ENCODE measurements around the gene BLOC1S1.

The BLOC1S1 gene

GRCh38 chr12:55695349-55695748 lies 20.5 kb upstream of the BLOC1S1 start:
- no peak for DNase-seq

GRCh38 chr12:55696141-55696540 lies 19.7 kb upstream of the BLOC1S1 start:
- DNase-seq, result no peak

- no peak for DNase-seq
Measured at GRCh38 chr12:55696796-55697462, 18.9 kb upstream of the BLOC1S1 start.

DNA sequence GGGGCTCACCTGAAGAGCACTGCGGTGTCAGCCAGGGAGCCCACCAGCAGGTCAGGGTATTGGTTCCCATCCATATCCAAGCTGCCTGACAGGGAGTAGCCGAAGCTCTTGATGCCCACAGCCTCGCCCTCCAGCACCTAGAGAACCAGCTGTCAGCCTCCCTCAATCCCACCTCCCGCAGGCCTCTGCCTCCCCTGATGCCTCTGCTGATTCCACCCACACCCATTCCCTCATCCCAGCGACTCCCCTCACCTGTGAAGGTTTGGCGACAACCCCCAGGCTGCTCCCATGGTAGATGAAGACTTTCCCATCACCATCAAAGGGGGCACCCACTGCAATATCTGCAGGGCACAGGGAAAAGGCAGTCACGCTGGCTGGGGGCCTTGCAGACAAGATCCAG lies 18.2 kb upstream of the BLOC1S1 start:
- DNase-seq, result no peak

DNA sequence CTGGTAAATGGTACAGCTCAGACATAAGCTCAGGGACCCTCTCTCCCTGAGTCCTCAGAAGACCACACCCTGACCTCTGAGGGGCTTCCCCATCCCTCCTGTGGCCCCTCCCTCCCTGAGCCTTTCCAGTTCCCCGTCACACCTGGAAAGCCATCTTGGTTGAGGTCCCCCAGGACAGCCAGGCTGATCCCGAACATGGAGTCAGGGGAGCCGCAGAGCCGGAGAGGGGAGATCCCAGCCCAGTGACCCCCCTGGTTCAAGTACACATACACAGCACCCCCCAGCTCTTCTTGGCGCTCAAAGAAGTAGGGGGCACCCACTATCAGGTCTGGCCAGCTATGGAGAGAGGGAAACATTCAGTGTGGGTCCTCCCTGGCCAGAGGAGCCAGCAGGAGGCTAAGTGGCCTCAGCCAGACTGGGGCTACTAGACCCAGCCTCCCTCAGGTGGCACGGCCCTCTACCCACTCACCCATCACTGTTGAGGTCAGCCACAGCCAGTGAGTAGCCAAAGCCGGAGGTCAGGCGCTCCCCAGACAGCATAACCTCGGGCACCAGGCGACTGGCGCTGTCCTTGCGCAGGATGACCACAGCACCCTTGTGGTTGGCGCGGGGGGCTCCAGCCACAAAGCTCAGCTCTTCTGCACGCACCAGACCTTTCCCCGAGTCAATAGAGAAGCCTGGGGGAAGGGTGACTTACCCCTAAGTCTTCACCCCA lies 17.4 kb upstream of the BLOC1S1 start:
- DNase-seq, result no peak

GRCh38 chr12:55698965-55699364 lies 16.9 kb upstream of the BLOC1S1 start:
- no peak for DNase-seq

DNA sequence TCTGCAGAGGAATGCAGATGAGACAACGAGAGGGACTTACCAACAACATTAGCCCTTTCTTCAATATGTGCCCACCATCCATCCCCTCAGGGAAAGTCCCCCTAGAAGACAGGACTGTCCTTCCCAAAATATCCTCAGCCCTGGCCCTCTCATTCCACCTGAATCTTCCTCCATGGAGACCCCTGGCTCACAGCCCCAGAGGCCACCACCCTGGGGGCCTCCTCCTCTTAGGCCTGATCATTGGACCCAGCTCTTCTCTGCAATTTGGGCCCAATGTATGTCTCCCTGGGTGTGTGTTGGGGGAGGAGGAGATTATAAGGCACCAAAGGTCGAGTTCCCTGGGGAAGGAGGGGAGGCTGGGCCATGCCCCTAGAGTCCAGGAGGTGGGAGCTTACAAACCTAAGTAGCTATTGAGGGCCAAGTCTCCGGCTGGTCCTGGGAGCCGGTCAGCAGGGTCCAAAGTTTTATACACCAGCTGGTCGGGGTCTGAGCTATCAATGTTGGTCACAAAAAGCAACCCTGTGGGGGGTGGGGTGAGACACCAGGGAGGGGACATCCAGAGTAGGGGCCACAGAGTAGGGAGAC lies 16.3 kb upstream of the BLOC1S1 start:
- no peak for DNase-seq

GRCh38 chr12:55700255-55701018 lies 15.4 kb upstream of the BLOC1S1 start:
- no peak for DNase-seq

DNA sequence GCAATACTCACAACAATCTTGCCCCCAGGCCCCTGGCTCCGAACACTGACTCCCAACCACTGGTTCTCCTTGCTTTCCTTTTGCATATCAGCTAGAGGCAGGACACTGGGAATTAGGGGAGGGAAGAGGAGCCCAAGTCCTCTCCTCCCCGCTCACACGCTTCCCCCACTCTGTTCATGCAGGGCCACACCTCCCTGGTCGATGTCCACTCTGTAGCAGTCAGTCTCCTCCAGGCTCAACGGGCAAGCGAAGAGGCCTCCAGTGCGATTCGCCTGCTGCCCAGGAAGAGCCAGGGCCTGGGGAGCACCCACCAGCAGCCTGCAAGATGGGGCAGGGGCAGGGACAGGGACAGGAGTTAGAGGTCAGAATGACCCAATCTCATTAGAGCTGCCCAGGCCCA lies 13.0 kb upstream of the BLOC1S1 start:
- no peak for DNase-seq

GRCh38 chr12:55703288-55703687 lies 12.6 kb upstream of the BLOC1S1 start:
- DNase-seq, result peak; percentile 84

DNA sequence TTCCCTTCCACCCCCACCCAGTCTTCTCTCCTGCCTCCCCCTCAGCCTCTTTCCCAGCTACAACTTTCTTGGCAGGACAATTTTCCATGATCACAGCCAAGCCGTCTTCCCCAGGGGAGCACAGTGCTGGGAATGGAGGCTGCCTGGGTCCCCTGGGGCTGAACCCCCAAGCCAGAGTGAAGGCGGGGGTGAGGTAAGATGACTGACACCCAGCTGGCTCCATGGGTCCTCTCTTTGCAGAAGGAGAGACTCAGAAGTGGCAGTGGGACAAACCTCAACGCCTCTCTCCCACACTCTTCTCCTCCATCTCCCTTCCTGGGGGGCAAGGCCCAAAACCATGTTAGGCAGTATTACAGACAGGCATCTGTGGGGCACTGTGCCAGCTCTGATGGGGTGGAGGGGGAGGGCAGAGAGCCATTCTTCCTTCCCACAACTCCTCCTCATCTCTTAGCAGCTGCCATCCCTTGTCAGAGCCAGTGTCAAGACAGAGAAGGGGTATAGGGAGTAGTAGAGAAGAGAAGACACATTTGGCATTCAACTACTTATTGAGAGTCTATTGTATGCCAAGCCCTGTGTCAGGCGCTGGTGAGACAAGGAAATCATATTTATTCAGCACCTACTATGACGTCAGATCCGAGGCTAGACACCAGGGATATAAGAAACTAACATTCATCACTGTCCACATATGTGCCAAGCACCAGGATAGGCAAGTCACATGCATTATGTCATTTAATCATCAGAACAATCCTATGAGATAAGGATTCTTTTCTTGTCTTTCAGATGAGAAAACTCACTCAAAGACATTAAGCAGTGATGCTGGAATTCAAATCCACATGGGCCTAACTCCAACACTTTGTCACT lies 11.7 kb upstream of the BLOC1S1 start:
- DNase-seq, result peak; percentile 86

GRCh38 chr12:55704824-55705718 lies 10.8 kb upstream of the BLOC1S1 start:
- peak; percentile 64 for DNase-seq

- no peak for DNase-seq
Measured at GRCh38 chr12:55705782-55706402, 10.0 kb upstream of the BLOC1S1 start.

DNA sequence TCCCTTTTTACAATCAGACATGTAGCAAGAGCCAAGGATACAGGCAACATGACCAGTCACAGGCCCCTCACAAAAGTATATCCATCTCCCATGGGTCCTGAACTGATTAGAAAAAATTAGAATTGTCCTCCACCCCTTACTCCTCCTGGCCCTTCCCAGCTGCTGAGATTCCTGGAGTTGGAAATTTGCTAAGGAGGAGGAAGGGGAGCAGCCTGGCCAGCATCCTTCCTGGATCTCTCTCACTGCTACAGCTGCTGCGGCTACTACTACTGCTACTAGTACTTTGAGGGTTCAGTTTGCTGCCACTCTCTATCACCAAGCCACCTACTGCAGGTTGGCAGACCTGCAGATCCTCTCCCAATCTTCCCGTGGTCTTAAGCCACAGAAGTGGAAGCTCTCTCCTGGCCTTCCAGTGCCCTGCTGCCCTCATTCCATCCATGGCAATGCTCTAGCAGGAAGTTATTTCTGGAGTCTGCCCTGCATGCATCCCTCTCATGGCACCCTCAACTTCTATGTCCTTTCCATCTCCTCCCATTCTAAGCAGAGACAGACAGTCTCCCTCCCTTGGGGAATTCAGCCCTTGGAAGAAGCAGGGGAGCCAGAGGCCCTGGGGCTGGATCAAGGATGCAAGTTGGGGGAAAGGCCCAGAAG lies 9.2 kb upstream of the BLOC1S1 start:
- DNase-seq, result peak; percentile 53

DNA sequence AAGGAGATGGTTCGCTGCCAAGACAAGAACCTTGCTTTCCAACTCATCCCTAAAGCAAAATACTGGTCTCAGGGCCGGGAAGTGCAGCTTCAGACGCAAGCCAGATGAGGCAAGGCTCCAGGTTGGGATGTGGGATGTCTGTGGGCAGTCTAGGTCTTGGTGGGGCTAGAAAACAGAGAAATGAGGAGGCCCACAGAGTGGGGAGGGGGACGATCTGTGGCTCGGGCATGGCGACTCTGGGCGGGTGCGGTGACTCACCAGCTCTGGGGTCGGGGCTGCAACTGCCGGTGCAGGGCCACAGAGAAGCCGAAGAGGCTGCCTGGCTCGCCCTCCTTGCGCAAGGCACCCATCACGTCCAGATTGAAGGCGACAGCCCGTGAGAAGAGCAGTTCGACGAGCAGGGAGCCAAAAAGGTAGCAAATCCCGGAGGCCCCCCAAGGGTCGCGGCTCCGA lies 8.6 kb upstream of the BLOC1S1 start:
- DNase-seq, result no peak

GRCh38 chr12:55707841-55708694 lies 7.8 kb upstream of the BLOC1S1 start, which contains the start of gene ITGA7:
ITGA7 (minus strand) TSS chr12:55707904; CDS start chr12:55707682, 222 bp downstream.
- peak; percentile 86 for DNase-seq

DNA sequence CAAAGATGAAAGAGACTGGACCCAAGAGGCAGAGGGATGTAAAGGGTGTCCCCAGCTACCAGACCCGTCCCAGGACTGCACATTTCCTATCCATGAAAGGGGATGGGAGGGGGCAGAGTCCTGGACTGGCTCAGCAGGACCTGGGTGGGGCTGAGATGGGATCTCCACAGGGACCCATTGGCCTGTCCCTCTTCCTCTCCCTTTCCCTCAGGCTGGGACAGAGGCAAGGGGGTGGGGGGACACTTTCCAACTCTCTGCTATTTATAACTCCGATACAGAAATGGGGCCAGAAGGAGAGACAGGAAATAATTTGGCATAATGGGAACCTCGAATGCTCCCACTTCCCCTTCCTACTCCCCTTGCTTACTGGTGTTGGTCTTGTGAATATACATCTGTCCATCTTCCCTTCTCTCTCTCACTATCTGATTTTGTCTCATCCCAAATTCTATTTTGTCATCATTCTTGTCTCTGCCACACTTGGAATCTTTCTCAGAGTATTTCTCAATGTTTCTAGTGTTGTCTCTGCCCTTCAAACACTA lies 7.1 kb upstream of the BLOC1S1 start:
- DNase-seq, result no peak

GRCh38 chr12:55711786-55712553 lies 3.9 kb upstream of the BLOC1S1 start:
- peak; percentile 64 for DNase-seq
